OCI-LY3 (cell line): Measurements from ENCODE around the gene PPP4R3B.

Source experiments
- EZH2phosphoT487 ChIP-seq: fragments of 200-600 bp; shearing (Covaris generic); IDR thresholded peaks from 2 replicates; pipeline ENCODE4 v1.6.1; 2018; ENCODE audit warnings: antibody characterized with exemption, mixed run types, low read depth
- TF ChIP-seq, protein P1 (sequence below): fragments of 200-600, 300-600 bp; sonication (generic); IDR thresholded peaks from 2 replicates; pipeline ENCODE4 v1.5.1; 2014; ENCODE audit warnings: antibody characterized with exemption, low read length, low read depth

DNA sequence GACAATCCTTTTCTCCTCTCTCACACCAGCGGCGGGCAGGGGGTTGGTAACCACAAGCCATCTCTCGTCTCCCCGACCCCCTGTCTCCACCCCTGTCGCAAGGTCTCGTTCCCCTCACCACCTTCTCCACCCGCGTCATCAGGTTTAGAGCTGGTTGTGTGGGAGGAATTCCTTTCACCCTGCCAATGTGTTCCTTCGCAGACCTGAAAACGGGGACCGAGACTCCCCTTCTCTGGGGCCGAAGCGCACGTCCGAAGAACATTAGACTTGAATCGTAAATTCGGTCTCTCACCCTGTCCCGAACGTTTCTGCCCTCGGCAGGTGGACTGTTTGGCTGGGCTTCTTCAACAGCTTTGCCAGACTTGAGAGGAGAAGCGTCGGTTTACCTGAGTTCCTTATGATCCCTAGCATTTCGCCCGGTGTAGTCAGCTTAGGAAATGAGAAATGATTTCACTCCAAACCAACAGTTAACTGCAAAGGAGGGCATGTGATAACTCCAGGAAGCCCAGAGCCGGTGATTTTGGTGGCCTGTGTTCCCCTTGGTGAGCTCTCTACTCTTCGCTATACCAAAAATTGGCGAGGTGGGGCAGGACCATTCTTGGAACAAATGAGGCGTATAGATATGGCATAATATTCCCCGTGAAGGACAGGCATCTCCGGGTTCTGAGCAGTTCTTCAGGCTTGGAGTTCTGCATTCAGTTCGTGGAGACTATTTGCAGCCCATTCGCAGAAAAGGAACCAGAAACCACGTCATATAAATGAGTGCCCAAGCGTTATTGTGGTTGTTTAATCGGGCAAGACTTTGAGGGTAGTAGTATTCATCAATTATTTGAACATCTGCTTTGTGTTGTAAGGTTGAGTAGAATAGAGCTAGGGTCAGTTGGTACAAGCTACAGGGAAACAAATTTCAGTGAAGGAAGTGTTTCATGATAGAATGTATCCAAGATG is 97.2 kb downstream of the PPP4R3B start:
- TF ChIP-seq, protein P1, sequence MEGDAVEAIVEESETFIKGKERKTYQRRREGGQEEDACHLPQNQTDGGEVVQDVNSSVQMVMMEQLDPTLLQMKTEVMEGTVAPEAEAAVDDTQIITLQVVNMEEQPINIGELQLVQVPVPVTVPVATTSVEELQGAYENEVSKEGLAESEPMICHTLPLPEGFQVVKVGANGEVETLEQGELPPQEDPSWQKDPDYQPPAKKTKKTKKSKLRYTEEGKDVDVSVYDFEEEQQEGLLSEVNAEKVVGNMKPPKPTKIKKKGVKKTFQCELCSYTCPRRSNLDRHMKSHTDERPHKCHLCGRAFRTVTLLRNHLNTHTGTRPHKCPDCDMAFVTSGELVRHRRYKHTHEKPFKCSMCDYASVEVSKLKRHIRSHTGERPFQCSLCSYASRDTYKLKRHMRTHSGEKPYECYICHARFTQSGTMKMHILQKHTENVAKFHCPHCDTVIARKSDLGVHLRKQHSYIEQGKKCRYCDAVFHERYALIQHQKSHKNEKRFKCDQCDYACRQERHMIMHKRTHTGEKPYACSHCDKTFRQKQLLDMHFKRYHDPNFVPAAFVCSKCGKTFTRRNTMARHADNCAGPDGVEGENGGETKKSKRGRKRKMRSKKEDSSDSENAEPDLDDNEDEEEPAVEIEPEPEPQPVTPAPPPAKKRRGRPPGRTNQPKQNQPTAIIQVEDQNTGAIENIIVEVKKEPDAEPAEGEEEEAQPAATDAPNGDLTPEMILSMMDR: no peak
- no peak for TF ChIP-seq EZH2phosphoT487
